Measurements from ENCODE around the gene GPR158. TPM values are rescaled to one million over a fixed set of nuclear protein-coding genes. Genes with fewer than 3 reads are reported as not detected.

Gene GPR158
- 0.02 to 0.06 TPM (median 0.04 TPM) in 5 replicates for total RNA-seq (2022; extraction: Qiagen RNA extraction)

GRCh38 chr10:25174461-25175230, at the start of gene GPR158:
TSS of gene GPR158 (plus strand) at chr10:25175001. CDS start at chr10:25175421, 420 bp downstream.

Other genes with a start within 250 kb of the GPR158 start
- gene PRTFDC1, start 222.4 kb upstream of the GPR158 start, total RNA-seq (2022; extraction: Qiagen RNA extraction): 15.0 to 18.0 TPM (median 16.6 TPM) in 5 replicates
- 0.26 to 0.39 TPM (median 0.30 TPM) in 5 replicates for gene ENKUR, start 158.8 kb upstream of the GPR158 start, total RNA-seq (2022; extraction: Qiagen RNA extraction)
- gene THNSL1, start 158.4 kb upstream of the GPR158 start, total RNA-seq (2022; extraction: Qiagen RNA extraction): 3.2 to 4.7 TPM (median 4.5 TPM) in 5 replicates

All from A549 treated with dexamethasone at 1 μM for 4 hours (cell line).